HG02938 (cell line): ENCODE results near the gene ZNF683.
"Not testable (repeated sequence)": the region's sequence is repeated elsewhere in the genome, so short reads cannot be mapped to it uniquely, and the experiment has no call there.

ENCODE experiments used
- ATAC-seq: cut with Tn5 transposase; IDR thresholded peaks from one replicate; pipeline ENCODE4 v1.9.1; 2021; ENCODE audit warnings: mild to moderate bottlenecking, moderate library complexity; ENCODE audit not compliant: unreplicated experiment

Gene ZNF683

GRCh38 chr1:26372611-26373010 is at the start of gene ZNF683:
TSS of gene ZNF683 (minus strand) at chr1:26372750. CDS start at chr1:26368571, 4,179 bp downstream.
- not testable (repeated sequence) for ATAC-seq

- no peak for ATAC-seq
These were observed 46.9 kb upstream of the ZNF683 start for GRCh38 chr1:26419494-26419893.

GRCh38 chr1:26418865-26419349 is 46.4 kb upstream of the ZNF683 start:
- no peak for ATAC-seq

GRCh38 chr1:26417111-26417759 is 44.7 kb upstream of the ZNF683 start:
- ATAC-seq = no peak

GRCh38 chr1:26413031-26413430 is 40.5 kb upstream of the ZNF683 start:
- ATAC-seq = no peak

GRCh38 chr1:26412180-26412840 is 39.8 kb upstream of the ZNF683 start:
- ATAC-seq = no peak

GRCh38 chr1:26411624-26412074 is 39.1 kb upstream of the ZNF683 start:
- ATAC-seq = no peak

GRCh38 chr1:26410706-26411623 is 38.4 kb upstream of the ZNF683 start, which contains the start of gene LIN28A:
TSS of gene LIN28A (plus strand) at chr1:26410817. CDS start at chr1:26410892, 75 bp downstream.
- ATAC-seq = no peak

- no peak for ATAC-seq
These were observed 36.7 kb upstream of the ZNF683 start for GRCh38 chr1:26409191-26409807.

GRCh38 chr1:26408604-26409003 is 36.1 kb upstream of the ZNF683 start:
- ATAC-seq = no peak

GRCh38 chr1:26405281-26405915 is 32.8 kb upstream of the ZNF683 start:
- ATAC-seq = no peak

- no peak for ATAC-seq
These were observed 32.1 kb upstream of the ZNF683 start for GRCh38 chr1:26404641-26405040.

- no peak for ATAC-seq
These were observed 31.1 kb upstream of the ZNF683 start for GRCh38 chr1:26403656-26404055.

GRCh38 chr1:26401891-26402290 is 29.3 kb upstream of the ZNF683 start:
- ATAC-seq = no peak

GRCh38 chr1:26399034-26399433 is 26.5 kb upstream of the ZNF683 start:
- no peak for ATAC-seq

GRCh38 chr1:26395754-26396153 is 23.2 kb upstream of the ZNF683 start:
- no peak for ATAC-seq

GRCh38 chr1:26391450-26391849 is 18.9 kb upstream of the ZNF683 start:
- no peak for ATAC-seq

GRCh38 chr1:26389604-26390247 is 17.2 kb upstream of the ZNF683 start:
- no peak for ATAC-seq

GRCh38 chr1:26388791-26389445 is 16.4 kb upstream of the ZNF683 start:
- ATAC-seq = no peak
